ENCODE data around the gene DMD. TPM values are rescaled to one million over a fixed set of nuclear protein-coding genes. Genes with fewer than 3 reads are reported as not detected.

Gene DMD
- polyA plus RNA-seq, 2 of the 4 experiments (the other 2 are of a cell fraction), result 0.03 TPM; not detected in 1

DNA sequence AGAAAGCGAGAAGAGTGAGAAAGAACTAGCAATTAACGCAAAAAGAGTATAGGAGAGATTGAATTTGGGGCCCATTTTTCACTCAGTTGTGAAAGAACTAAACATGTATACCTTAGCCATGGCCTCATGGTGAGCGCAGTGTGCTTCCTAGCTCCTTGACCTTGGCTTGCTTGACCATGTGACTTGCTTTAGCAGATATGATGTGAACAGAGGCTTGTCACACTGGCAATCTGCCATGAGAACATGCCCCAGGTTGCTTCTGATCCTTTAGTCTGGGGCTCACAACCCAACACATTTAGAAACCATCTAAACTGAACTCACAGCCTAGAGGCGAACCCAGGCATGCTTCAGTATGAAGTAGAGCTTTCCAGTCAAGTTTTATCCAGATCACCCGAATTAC lies 1879.4 kb downstream of the DMD start:
- WGBS (ENCODE audit: missing lambda C conversion rate), result 12% methylated on average over 5 of the region's 5 CpGs
- POLR2A ChIA-PET, result no interaction called here
- H3K27ac ChIP-seq, result no peak overlapping the region

DNA sequence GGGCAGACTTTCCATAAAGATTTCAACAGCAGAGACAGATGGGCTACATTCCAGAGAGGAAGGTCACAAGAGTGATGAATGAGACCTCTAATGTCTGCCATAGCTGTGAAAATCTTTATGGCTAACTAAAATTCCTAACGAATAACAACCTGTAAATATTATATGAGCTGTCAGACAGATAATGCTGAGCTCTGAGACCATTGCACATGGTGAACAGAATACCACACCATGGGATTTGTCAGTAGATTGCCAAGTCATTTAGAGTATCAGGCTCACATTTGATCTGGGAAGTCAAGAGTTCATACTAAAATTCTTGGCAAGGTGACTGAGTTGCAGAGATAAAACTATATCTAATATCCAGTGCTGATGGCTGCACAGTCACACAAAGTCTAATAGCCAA lies 1880.3 kb downstream of the DMD start:
- peak; percentile 56 for FAIRE-seq
- TF ChIP-seq TFCP2L1 (CRISPR knock-in tag; IDR thresholded peaks at IDR 0.05) (no peak), RCOR1 (IDR thresholded peaks at IDR 0.05; ENCODE audit: low read depth, low read length) (no peak), HOXB5 (CRISPR knock-in tag; IDR thresholded peaks at IDR 0.05) (no peak), CBX2 (IDR thresholded peaks at IDR 0.05; ENCODE audit: borderline replicate concordance, low read depth) (no peak), NPAS2 (CRISPR knock-in tag; IDR thresholded peaks at IDR 0.05; ENCODE audit: borderline replicate concordance) (no peak), CEBPB (IDR thresholded peaks at IDR 0.05) (no peak), CHD2 (IDR thresholded peaks at IDR 0.05; ENCODE audit: low read length, partially characterized antibody) (no peak), KDM1A (IDR thresholded peaks at IDR 0.05; ENCODE audit: low read depth) (no peak)
- TF ChIP-seq, protein P1, sequence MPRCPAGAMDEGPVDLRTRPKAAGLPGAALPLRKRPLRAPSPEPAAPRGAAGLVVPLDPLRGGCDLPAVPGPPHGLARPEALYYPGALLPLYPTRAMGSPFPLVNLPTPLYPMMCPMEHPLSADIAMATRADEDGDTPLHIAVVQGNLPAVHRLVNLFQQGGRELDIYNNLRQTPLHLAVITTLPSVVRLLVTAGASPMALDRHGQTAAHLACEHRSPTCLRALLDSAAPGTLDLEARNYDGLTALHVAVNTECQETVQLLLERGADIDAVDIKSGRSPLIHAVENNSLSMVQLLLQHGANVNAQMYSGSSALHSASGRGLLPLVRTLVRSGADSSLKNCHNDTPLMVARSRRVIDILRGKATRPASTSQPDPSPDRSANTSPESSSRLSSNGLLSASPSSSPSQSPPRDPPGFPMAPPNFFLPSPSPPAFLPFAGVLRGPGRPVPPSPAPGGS (IDR thresholded peaks at IDR 0.05), result no peak
- ChIA-PET CTCF (no interaction called here), POLR2A (no interaction called here)
- no peak for DNase-seq (ENCODE audit: low read depth in 1 of 2, low spot score in 1 of 2)
- no peaks in the 10 kb centered on the region for H3K4me1 ChIP-seq
- no peak overlapping the region for H3K4me2 ChIP-seq
- H3K4me3 ChIP-seq, result no peak overlapping the region
- H3K27ac ChIP-seq, result no peak overlapping the region
- no peaks in the 10 kb centered on the region for H3K9me3 ChIP-seq
- WGBS (ENCODE audit: missing lambda C conversion rate), result 0% methylated on average over 1 of the region's 1 CpG
- ATAC-seq, result no peak

More for the DNA sequence above, 1879.4 kb downstream of the DMD start:
- H3K4me1 ChIP-seq, result no peaks in the 10 kb centered on the region
- no peak for FAIRE-seq
- no peaks in the 10 kb centered on the region for H3K9me3 ChIP-seq
- CTCF ChIA-PET, result interaction anchor here (0.6 kb wide), 1 partner anchor 26 kb away, joined by 3 read pairs; no protein-coding TSS in a partner anchor
- no peak for DNase-seq (ENCODE audit: low read depth in 1 of 2, low spot score in 1 of 2)
- no peak overlapping the region for H3K4me3 ChIP-seq
- ATAC-seq, result no peak
- H3K4me2 ChIP-seq, result no peak overlapping the region
- TF ChIP-seq, protein P2, sequence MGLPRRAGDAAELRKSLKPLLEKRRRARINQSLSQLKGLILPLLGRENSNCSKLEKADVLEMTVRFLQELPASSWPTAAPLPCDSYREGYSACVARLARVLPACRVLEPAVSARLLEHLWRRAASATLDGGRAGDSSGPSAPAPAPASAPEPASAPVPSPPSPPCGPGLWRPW (IDR thresholded peaks at IDR 0.05), result no peak
- TF ChIP-seq PHF8 (IDR thresholded peaks at IDR 0.05; ENCODE audit: borderline replicate concordance, low read depth) (no peak), EHF (CRISPR knock-in tag; IDR thresholded peaks at IDR 0.05) (no peak), BHLHE40 (IDR thresholded peaks at IDR 0.05; ENCODE audit: low read depth, low read length) (no peak), NPAS2 (CRISPR knock-in tag; IDR thresholded peaks at IDR 0.05; ENCODE audit: borderline replicate concordance) (no peak), POLR2A (IDR thresholded peaks at IDR 0.05; ENCODE audit: low read length) (no peak), ZC3H11A (IDR thresholded peaks at IDR 0.05) (no peak), CBX8 (IDR thresholded peaks at IDR 0.05) (no peak), RARB (CRISPR knock-in tag; IDR thresholded peaks at IDR 0.05) (no peak), HOXB5 (CRISPR knock-in tag; IDR thresholded peaks at IDR 0.05) (no peak), CBX2 (IDR thresholded peaks at IDR 0.05; ENCODE audit: borderline replicate concordance, low read depth) (no peak), HEYL (CRISPR knock-in tag; IDR thresholded peaks at IDR 0.05) (no peak)
- TF ChIP-seq, protein P3, sequence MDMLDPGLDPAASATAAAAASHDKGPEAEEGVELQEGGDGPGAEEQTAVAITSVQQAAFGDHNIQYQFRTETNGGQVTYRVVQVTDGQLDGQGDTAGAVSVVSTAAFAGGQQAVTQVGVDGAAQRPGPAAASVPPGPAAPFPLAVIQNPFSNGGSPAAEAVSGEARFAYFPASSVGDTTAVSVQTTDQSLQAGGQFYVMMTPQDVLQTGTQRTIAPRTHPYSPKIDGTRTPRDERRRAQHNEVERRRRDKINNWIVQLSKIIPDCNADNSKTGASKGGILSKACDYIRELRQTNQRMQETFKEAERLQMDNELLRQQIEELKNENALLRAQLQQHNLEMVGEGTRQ (IDR thresholded peaks at IDR 0.05), result no peak
- TF ChIP-seq, protein P4, sequence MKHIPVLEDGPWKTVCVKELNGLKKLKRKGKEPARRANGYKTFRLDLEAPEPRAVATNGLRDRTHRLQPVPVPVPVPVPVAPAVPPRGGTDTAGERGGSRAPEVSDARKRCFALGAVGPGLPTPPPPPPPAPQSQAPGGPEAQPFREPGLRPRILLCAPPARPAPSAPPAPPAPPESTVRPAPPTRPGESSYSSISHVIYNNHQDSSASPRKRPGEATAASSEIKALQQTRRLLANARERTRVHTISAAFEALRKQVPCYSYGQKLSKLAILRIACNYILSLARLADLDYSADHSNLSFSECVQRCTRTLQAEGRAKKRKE (CRISPR knock-in tag; IDR thresholded peaks at IDR 0.05; ENCODE audit: low read depth), result no peak

DNA sequence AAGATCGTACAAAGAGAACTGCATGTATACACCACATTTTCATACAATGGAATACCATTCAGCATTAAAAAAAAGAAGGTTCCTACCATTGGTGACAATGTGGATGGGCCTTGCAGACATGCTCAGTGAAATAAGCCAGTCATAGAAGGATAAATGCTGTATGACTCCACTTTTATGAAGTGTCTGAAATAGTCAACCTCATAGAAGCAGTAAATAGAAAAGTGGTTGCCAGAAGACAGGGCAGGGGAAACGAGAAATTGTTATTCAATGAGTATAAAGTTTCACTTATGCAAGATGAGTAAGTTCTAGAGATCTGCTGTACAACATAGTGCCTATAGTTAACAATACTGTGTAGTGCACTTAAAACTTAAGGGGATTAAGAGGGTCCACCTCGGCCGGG lies 1882.1 kb downstream of the DMD start:
- no peak for ATAC-seq
- DNase-seq (ENCODE audit: low read depth in 1 of 2, low spot score in 1 of 2), result no peak
- CTCF ChIA-PET, result no interaction called here
- no peak overlapping the region for H3K4me2 ChIP-seq
- FAIRE-seq, result no peak
- 15% methylated on average over 4 of the region's 4 CpGs for WGBS (ENCODE audit: missing lambda C conversion rate)
- no peaks in the 10 kb centered on the region for H3K4me1 ChIP-seq
- no peak overlapping the region for H3K27ac ChIP-seq
- POLR2A ChIA-PET, result no interaction called here
- TF ChIP-seq BHLHE40 (IDR thresholded peaks at IDR 0.05; ENCODE audit: low read depth, low read length) (no peak), RNF2 (IDR thresholded peaks at IDR 0.05; ENCODE audit: borderline replicate concordance, low read depth) (no peak), RARB (CRISPR knock-in tag; IDR thresholded peaks at IDR 0.05) (no peak), EP300 (IDR thresholded peaks at IDR 0.05) (no peak), KDM1A (IDR thresholded peaks at IDR 0.05; ENCODE audit: low read depth) (no peak), ZNF302 (CRISPR knock-in tag; IDR thresholded peaks at IDR 0.05) (no peak)
- TF ChIP-seq, protein P2 (IDR thresholded peaks at IDR 0.05), result no peak
- TF ChIP-seq, protein P3 (IDR thresholded peaks at IDR 0.05), result no peak
- H3K4me3 ChIP-seq, result no peak overlapping the region
- no peaks in the 10 kb centered on the region for H3K9me3 ChIP-seq

All from A549 (cell line).